Uterus (tissue), 2 donors: ENCODE data around the gene ZNF629.

Experiments used
- CTCF ChIP-seq, 4 experiments: fragments of 200-600 bp in 2 of 4; fragments of 450-650 bp in 2 of 4; sonication (generic) in 2 of 4; IDR thresholded peaks; one replicate each; pipeline ENCODE4 v1.5.1; 2016 to 2019; ENCODE audit warnings: antibody characterized with exemption in 4 of 4, mild to moderate bottlenecking in 2 of 4, moderate library complexity in 1 of 4
- POLR2A ChIP-seq, 2 donors: fragments of 450-650 bp; IDR thresholded peaks; one replicate each; pipeline ENCODE4 v1.6.1; 2016; ENCODE audit warnings: antibody characterized with exemption in 2 of 2, mild to moderate bottlenecking in 1 of 2, moderate library complexity in 1 of 2

- TF ChIP-seq POLR2A (IDR thresholded peaks at IDR 0.05) = no peak
- no peak for TF ChIP-seq CTCF (IDR thresholded peaks at IDR 0.05)
Measured at GRCh38 chr16:30744183-30744582, 42.8 kb downstream of the ZNF629 start.
